GM18951 (cell line): Measurements from ENCODE around the gene RAPGEF1.

Experiments used
- POLR2A ChIP-seq: IDR thresholded peaks from 4 replicates; pipeline ENCODE4 v1.6.1; 2011; ENCODE audit warnings: mild to moderate bottlenecking; ENCODE audit not compliant: insufficient read length, insufficient read depth; ENCODE audit errors: extremely low read depth
- in situ Hi-C: fragments of 300-500 bp; cut with MboI; formaldehyde crosslinking; loops from one replicate; pipeline ENCODE4 v1.12.0; 2022; ENCODE audit warnings: low sequenced_read_pairs, mixed read lengths, inconsistent platforms; ENCODE audit not compliant: unreplicated experiment

Gene RAPGEF1

DNA sequence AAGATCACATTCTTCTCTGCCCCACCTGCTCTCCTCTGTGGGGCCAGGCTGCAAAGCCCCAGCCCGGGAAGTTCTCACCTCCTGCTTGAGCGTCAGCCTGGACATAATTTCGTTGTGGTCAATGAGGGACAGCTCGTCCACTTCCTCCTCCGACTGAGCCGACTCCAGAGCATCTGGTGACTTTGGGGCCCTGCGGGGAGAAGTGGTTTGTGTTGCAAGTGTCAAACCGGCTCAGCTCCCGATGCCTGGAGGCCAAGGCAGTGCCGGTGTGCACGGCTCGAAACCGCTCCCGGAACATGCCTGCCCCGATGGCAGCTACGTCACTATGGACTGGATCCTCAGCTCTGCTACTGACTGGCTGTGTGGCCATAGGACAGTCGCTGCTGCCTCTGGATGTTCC is 141.8 kb downstream of the RAPGEF1 start:
- TF ChIP-seq POLR2A = no peak
- in situ Hi-C loops = loop anchor here (5.0 kb wide), 1 partner anchor 144 kb away; the partner anchor contains the start of gene RAPGEF1

DNA sequence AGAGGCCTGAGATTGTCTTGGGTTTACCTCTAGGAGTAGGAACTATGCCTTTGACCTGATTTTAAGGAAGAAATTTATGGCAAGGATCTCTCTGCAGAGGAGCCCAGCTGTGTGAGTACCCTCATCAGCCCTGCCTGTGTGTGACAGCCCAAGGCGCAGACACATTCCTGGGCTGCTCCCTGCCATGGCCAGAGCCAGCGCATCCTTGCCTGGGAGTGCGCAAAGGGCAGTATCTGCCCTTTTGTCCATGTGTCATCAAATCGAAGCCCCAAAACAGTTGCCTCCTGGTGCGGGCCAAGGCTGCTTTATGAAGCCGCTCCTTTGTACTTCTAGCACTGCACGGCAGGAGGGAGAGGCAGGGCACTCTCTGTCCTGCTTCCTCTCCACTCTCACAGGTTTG is 142.6 kb downstream of the RAPGEF1 start:
- no peak for TF ChIP-seq POLR2A
- in situ Hi-C loops = loop anchor here (5.0 kb wide), 1 partner anchor 145 kb away; the partner anchor contains the start of gene RAPGEF1

- in situ Hi-C loops = loop anchor here (5.0 kb wide), 1 partner anchor 146 kb away; the partner anchor contains the start of gene RAPGEF1
- TF ChIP-seq POLR2A = no peak
Observed at GRCh38 chr9:131596430-131596743, 143.5 kb downstream of the RAPGEF1 start.

DNA sequence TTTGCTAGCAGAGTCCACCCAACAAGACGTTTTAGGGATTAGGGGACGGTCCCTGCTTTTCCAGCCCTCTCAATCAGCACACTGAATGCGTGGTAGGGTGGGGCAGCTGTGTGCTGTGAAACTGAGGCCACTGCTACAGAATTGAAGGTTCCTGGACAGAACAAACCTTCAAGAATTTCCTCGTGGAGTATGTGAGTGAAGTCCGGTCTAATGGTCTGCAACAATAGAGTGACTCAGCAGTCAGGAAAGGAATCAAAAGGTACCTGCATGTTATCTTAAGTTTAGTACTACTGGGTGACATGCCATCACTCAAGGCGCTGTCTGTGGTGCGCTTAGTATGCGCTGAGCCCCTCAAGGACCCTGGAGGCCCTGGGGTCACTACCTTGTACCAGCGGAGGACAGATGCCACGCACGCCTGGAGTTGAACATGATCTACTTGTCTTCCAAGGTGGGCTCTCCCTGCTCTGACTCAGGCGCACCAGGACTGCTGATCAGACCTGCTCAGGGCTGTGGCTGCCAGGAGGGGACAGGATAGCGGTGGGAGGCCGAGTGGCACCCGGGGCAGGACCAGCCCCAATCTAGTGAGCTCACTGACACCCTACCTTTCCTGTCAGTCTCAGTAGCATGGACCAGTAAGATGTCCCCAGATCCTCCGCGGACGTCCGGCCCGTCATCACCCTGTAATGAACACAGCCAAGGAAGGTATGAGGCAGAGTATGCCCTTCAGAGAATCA is 144.0 kb downstream of the RAPGEF1 start:
- no peak for TF ChIP-seq POLR2A
- in situ Hi-C loops = loop anchor here (5.0 kb wide), 1 partner anchor 146 kb away; the partner anchor contains the start of gene RAPGEF1

DNA sequence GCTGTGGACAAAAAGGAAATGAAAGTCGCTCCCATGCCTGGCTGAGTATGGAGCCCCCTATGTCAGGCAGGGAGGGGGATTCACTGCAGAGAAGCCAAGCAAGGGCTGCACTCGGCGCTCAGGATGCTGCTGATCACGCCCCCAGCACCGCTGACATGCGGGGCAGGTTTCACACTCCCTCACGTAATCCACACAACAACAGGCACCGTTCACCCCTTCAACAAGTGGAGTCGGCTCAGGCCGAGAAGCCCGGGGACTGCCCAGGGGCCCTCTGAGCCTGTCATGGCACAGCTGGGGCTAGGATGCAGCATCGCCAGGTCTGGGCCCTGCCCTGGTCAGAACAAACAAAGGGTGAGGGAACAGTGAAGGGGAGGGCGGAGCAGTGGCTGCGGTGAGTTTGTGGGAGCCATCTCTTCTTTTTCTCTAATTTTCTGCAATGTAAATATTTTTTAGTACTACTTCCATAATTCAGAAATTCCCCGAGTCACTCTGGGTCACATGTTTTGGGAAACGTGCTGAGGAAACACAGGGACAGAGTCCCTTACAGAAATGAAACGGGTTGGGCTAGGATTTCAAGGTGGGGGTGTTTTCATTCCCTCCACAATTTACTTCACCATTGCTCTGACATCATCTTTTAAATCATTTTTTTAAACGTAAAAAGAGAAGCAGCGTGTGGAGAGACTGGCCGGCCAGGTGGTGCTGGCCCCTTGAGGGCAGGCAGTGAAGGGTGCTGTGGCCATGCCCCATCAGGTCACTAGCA is 144.8 kb downstream of the RAPGEF1 start:
- TF ChIP-seq POLR2A = no peak
- in situ Hi-C loops = loop anchor here (5.0 kb wide), 1 partner anchor 147 kb away; the partner anchor contains the start of gene RAPGEF1

GRCh38 chr9:131593936-131594665 is 145.8 kb downstream of the RAPGEF1 start:
- no peak for TF ChIP-seq POLR2A
- in situ Hi-C loops = no loop called here

DNA sequence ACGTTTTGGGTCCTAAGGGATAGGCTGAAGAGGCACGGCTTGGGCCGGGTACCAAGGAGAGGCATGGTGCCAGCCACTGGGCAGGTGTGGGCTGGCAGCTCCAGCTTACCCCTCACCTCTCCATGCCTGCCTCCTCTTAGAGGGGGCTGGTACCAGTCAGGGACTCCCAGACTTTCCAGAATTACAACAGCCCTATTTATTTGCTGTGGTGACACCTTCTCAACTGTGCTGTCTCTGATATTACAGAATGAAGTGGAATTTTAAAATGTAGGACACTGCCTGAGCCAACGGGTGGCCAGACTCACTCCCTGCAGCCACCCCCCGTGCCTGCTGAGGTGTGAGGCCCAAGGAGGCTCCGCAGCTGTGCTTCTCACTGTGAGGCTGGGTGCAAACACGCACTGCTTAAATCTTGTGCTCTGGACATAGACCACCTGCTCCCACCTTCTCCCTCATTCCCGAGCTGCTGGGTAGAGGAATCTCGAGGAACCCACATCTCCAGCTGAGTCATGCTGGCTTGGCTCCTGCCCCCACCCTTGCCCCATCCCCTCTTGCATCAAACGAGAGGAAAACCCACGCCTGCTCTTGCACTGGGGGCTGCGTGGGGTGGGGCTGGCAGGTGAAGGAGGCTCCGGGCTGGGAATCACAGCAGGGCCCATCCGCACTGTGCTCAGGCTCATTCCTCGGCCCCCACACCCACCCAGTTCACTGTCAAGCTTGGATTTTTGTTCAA is 146.6 kb downstream of the RAPGEF1 start:
- TF ChIP-seq POLR2A = no peak
- in situ Hi-C loops = no loop called here

- no peak for TF ChIP-seq POLR2A
- in situ Hi-C loops = no loop called here
Observed at GRCh38 chr9:131591845-131592208, 148.0 kb downstream of the RAPGEF1 start.

DNA sequence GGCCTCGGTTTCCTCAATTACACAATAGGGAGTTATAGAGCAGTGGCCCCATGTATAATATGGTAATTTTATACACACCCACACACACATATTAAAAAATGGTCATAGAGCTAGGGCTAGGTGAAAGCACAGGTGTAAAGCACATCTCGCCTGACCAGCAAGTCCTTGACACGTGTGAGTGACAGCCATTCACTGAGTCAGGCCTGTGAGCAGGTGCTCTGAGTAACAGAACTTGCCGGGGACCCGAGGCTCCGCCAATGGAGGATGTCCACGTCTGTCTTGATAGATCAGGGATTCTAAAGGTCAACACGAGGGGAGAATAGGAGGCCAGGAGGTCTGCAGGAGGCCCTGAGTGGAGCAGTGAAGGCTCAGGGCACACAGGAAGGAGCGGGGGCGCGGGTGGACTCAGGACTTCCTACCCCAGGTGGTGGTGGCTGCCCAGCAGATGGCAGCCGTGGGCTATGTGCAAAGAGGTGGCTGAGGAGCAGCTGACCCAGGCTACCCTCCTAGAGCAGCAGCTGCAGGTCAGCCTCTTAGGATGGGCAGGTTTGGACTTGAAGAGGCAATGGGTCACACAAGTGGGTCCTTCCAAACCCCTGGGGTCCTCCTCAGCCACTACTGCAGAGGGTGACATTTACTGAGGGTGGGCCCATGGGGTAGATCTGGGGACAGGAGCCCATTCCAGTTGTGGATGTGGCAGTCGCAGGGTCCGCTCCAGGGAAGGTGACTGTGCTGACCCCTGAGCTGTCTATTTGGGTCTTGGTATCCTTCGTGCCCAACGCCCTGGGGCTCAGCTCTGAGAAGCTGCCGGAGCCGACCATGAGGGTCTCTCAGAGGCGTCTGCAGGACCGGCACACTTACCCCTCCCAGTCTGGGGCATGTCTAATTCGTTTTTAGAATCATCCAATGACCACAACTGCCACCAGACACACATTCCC is 148.7 kb downstream of the RAPGEF1 start:
- TF ChIP-seq POLR2A = no peak
- in situ Hi-C loops = no loop called here

DNA sequence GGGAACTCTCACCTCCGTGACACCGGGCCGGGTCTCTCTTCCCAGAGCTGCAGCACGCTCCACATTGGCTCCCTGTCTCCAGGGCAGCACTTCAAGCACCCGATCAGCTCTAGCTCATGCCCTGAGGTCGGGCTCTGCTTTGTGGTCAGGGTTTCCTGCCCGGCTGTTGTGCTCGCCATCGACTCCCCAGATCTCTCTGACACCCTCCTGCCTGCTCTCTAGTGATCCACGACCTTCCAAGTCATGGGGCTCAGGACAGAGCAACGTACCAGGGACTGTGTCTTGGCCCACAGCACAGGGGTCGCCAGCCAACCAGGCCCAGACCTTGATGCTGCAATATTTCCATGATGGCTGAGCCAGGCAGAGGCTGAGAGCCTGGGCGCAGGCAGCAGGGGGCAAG is 149.4 kb downstream of the RAPGEF1 start:
- in situ Hi-C loops = no loop called here

DNA sequence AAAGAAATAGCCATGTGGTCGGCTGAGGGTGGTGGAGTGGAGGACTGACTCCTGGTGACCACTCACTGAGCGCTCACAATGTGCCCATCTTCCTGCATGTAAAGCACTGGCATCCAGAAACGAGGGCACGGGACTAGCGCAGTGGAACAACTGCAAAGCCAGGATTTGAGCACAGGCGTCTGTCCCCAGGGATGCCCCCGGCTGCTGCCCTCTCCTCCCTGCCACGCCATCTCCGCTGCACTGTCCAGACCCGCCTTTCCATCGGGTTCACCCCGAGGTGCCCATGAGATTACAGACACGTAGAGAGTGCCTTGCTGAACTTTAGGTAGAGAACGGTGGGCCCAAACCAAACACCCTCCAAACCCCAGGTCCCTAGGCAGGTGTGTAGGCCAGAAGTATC is 149.9 kb downstream of the RAPGEF1 start:
- in situ Hi-C loops = no loop called here
- no peak for TF ChIP-seq POLR2A

More for the DNA sequence above, 149.4 kb downstream of the RAPGEF1 start:
- no peak for TF ChIP-seq POLR2A
